HG03025 (cell line): ENCODE measurements around the gene VDAC2.

ENCODE experiments used
- ATAC-seq: cut with Tn5 transposase; IDR thresholded peaks from one replicate; pipeline ENCODE4 v1.9.1; 2021; ENCODE audit warnings: mild to moderate bottlenecking, moderate library complexity; ENCODE audit not compliant: unreplicated experiment, low FRiP score

Gene VDAC2

DNA sequence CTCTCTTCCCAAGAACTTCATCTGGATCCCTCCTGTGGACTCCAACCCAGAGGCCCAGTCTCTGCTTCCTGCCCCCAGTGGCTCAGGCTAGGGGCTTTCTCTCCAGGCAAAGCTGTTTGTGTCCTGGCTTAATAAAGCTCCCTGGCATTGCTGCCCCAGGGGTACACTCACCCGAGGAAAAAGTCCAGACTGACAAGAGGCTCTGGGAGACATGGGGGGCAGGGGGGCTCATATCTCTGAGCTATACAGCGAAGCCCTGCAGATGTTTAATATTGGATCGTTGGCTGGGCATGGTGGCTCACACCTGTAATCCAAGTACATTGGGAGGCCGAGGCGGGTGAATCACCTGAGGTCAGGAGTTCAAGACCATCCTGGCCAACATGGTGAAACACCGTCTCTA lies 35.9 kb downstream of the VDAC2 start:
- ATAC-seq, result no peak

DNA sequence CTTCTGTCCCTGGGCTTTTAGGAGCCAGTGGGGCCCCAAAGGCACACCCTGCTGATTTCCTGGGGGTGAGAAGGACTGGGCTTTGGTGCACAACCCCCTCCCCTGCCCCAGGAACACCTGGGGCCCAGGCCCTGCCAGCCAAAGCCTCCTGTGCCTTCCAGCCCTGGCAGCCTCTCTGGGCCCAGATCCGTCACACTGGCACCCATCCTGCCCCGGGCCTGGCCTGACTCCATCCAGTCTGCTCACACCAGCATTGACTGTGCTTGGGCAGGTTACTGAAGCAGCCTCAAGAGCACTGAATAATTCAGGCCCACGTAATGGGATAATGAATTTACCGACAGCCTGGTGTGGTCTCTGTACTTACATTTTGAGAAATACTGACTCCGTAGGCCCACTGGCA lies 37.2 kb downstream of the VDAC2 start:
- ATAC-seq, result no peak

DNA sequence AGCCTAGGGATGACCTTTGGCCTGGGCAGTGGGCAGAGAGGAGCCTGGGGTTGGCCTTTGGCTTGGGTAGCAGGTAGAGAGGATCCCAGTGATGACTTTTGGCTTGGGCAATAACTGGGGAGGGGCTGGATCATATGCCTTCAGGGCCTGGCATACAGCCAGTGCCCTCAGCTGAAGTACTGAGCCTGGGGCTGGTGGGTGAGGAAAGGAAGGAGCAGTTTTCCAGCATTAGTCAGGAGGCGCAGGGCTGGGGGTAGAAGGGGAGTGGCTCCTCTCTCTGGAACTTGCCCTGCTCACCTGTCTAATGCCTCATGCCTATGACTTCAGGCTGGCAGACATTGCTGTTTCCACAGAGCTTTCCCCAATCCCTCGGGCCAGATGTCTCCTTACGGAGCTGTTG lies 40.3 kb downstream of the VDAC2 start:
- no peak for ATAC-seq

DNA sequence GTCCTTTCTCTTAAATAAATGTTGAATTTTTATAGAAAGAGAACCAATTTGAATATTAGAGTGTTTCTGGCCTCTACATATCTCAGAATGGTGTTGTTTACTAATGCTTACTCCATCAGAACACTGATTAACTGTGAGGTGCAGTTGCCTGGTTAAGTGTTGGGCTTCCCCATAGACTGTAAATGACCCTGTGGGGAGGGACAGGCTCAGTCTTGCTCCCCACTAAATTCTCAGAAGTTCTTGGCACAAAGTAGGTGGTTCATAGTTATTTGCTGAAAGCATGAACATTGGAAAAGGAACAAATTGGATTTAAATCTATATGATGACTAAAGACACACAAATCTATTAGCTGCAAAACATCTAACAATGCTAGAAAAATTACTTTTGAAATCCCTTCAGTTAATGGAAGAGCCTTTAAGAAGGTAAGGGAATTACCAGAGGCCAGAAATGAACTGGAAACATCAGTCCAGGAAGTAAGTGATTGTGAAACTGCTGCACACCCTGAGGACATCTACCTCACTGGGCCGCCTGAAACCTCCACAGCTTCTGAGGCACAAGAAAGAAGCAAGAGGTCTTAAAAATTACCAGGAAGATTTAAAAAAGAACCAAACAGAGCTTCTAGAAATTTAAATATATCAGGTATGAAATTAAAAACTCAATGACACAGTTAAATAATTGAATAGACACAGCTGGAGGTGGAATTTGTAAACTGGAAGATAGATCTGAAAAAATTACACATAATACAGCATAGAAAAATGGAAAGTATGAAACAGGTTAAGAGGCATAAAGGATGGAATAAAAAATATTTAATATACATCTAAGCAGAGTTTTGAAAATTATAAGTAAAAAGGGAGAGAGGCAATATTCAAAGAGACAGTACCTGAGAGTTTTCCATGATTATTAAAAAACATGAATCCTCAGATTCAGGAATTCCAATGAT lies 43.0 kb downstream of the VDAC2 start:
- no peak for ATAC-seq

DNA sequence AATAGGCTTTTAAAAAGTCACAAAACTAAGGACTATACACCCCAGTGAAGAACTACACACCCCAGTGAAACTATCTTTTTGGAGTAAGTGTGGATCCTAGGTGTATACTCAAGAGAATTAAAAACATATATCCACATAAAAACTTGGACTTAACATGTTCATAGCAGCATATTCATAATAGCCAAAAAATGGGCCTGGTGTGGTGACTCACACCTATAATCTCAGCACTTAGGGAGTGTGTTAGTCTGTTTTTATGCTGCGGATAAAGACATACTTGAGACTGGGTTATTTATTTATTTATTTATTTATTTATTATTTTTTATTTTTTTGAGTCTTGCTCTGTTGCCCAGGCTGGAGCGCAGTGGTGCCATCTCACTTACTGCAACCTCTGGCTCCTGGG lies 44.1 kb downstream of the VDAC2 start:
- no peak for ATAC-seq

DNA sequence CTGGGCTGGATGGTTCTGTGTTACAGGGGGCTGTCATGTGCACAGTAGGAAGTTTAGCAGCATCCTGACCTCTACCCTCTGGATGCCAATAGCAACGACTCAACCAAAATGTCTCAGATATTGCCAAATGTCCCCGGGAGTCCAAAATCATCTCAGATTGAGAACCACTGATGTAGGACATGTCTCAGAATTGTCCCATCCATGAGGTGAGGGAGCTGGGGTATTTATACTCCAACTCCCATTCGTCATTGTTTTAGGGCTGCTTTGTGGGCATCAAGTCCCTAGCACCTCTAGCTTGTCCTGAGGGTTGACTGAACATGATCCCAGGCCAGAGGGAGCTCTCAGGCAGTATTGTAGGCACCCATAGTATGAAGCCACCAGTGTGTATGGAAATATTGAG lies 50.4 kb downstream of the VDAC2 start:
- no peak for ATAC-seq

DNA sequence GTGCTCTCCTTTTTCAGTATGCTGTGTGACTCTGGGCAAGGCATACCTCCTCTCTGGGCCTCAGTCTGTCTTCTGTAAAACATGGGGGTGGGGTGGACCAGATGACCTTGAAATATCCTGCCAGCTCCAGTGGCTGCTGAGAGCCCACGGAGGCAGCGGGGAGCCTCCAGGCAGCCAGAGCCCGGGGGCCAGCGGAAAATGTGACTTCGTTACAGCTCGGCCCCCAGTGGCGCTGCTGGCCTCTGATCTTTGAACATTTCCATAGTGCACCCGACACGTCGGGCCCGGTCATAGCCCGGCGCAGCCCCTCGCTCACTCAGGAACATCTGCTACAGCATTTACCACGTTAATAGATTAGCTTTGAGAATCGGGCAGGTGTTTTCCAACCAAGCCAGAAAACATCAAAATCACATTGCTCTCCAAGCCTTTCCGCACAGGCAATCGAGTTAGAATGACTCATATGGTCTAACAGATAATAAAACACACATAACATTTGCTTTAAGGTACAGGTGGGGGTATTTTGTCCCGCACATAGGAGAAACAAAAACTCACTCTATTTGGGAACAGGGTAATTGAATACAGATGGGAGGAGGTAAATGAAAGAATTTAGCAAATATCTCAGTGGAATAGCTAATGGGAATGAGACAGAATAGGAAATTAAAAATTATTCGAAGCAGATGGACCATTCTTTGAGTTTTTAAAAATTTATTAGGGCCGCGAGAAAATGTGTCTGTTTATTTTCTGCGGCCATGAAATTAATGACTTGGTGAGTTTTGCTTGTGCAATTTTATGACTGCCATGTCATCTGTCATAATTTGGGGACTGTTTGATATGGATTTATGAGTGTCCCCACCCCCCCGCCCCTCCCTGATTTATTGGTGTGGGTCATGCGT lies 51.5 kb downstream of the VDAC2 start:
- ATAC-seq, result no peak

DNA sequence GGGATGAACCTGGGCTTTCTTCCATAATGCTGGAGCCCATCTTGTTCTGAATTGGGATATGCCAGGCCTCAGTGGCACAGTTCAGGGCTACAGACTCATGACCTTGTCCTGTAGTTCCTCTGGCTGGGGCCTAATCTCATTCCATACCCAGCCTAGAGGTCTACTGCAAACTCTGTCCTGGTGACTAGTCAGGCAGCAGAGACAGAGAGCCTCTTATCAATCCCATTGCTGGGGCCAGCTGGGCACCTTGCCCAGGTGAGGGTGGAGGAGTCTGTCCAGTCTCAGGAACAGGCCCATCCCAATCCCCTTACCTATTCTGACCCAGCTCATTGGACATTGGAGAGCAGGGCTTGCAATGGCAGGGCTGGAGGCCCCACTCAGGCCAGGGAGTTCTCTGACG lies 53.2 kb downstream of the VDAC2 start:
- no peak for ATAC-seq

DNA sequence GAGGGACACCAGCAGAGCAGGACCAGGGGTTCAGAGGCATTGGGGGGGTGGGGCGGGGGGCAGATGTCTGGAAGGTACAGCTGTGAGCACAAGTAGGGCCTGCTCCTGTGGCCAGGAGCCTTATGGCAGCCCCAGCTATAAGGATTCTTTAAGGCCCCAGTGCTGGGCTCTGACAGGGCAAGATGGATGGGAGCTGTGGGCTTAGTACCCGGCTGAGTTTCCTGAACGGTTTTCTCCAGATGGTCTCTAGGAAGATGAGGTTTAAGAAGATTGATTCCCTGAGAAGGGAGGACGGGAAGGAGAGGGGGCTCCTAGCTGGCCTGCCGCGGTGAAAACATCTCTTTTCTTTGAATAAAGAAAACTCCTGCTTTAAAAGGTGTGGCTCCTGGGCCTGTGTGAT lies 55.3 kb downstream of the VDAC2 start:
- ATAC-seq, result no peak

DNA sequence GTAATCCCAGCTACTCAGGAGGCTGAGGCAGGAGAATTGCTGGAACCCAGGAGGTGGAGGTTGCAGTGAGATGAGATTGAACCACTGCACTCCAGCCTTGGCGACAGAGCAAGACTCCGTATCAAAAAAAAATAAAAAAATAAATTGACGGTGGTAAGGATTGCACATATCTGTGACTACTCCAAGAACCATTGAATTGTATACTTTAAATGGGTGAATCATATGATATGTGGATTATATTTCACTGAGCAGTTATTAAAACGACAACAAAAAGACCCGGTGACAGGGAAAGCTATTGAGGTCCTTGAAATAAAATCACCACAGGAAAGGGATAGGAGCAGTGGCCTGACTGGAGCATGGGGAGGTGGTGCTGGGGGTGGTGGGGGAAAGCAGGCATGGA lies 56.3 kb downstream of the VDAC2 start:
- ATAC-seq, result no peak

DNA sequence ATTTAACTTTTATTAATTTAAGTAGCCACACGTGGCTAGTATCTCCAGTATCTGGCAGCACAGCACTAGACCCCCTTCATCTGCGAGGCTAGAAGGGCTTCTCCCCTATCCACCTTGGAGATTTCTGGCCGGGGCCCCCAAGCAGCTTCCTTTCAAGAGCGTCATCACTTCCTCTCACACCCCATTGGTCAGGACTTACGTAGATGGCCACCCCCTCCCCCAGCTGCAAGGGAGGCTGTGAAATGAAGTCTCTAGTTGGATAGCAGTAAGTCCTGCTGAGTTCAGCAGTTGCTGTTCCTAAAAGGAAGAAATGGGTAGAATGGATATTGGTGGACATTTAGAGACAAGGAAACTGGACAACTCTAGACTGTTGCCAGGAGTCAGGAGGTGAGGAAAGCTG lies 59.0 kb downstream of the VDAC2 start:
- ATAC-seq, result no peak

DNA sequence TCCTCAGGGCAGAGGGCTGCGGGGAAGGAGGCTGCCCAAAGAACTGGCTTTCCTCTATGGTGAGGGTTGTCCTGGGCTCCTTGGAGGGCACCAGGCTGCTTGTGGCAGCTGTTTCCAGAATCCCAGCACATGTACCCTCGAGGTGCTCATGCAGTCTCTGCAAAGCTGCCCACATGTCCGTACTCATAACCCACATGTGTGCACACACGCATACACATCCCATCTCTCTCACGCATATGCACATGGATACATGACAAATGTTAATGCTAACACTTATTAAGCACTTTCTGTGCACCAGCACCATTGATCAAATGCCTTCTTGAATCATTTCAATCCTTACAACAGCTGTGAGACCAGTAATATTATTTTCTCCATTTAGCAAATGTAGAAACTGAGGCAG lies 61.5 kb downstream of the VDAC2 start:
- ATAC-seq, result no peak

DNA sequence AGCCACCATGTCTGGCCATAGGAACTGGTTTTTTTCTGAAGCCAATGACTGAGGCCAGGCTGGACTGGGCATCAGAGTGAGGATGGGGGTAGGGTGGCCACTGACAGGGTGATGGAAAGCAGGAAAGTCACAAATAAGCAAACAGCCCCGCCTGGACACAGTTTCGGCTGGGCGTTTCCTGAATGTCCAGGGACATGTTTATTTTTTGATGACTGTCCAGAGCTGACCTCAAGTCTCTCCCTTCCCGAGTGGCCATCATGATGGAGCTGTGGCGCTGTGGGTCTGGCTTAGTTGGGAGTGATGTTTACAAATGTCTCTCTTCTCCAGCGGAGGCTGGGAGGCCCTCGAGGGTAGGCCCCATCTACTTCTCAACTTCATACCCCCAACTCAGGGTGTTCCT lies 62.3 kb downstream of the VDAC2 start:
- no peak for ATAC-seq

DNA sequence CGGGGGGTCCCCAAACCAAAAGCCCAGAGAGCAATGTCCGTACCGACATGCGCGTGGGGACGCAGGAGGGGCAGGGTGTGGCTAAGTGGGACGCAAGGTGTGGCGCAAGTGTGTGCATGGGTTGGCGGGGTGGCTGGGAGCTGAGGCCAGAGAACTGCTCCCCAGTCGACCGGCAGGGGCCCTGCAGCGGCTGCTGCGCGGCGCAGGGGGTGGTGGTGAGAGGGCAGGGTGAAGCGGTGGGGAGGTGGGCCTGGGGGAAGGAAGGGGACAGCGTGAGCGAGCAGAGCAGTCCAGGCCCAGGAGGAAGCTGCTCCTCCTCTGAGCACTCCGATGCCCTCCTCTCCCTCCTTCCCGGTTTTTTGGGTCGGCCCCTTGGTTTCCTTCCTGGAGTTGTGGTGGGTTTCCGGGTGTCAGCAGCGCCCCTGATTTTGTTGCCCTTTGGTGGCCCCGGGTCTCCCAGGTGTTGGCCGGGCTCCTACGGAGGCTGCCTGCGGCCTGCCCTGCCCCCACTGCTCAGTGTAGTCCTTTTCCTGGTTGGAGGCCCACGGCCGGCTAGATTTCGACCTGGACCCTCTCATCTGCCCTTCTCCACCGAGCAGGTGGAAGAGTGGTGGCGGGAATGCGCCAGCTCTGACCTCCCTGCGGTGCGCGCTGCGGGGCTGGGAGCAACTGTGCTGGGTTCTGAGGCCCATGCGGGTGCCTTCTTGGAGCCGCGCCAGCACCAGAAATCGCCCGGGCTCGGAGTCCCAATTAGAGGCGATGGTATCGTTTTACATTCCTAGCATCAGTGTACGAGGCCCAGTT lies 65.7 kb downstream of the VDAC2 start:
- ATAC-seq, result no peak

DNA sequence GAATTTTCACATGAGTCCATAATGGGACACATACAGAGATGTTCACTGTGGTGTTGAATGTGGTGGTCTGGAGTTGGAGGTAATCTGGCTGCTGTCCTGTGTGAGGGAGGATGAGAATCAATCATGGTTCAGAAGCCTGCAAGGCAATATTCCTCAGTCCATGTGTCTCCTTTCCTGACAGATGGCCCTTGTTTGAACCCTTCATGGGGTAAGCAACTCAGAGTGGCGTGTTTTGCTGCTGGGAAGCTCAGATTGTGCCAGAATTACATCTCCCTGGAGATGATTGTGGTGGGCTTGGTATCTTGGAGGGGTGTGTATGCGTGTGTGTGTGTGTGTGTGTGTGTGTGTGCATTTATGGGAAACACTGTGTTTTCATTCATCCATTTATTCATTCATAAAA lies 69.6 kb downstream of the VDAC2 start:
- ATAC-seq, result no peak
